WTC11 (cell line): ENCODE data around the gene CABLES1. TPM values are rescaled to one million over a fixed set of nuclear protein-coding genes. Genes with fewer than 3 reads are reported as not detected.
A peak's percentile ranks its signal among the peaks of the same experiment; 100 is the strongest.
"Not testable (repeated sequence)": the region's sequence is repeated elsewhere in the genome, so short reads cannot be mapped to it uniquely, and the experiment has no call there.

ENCODE experiments used
- ATAC-seq: fragments of 200-7000 bp; cut with Tn5 transposase; 2 replicates; pipeline ENCODE4 v1.10.0; 2021; ENCODE audit warnings: mild to moderate bottlenecking, moderate library complexity
- CTCF ChIA-PET: fragments of 300-600 bp; sonication (Branson Sonifier 250); formaldehyde crosslinking; loops from one replicate; lab custom pipeline; 2021; ENCODE audit warnings: antibody characterized with exemption; lab: Charles Lee
- POLR2A ChIA-PET: fragments of 350-600 bp; sonication (Branson Sonifier 250); formaldehyde crosslinking; loops from one replicate; lab custom pipeline; 2021; ENCODE audit warnings: antibody characterized with exemption; lab: Charles Lee
- DNase-seq: peaks from one replicate; pipeline ENCODE4 v3.0.0; 2021; ENCODE audit warnings: low spot score
- H3K27ac Mint-ChIP-seq: 2 replicates; pipeline ENCODE4 v1.8.0; 2021; ENCODE audit warnings: mixed read lengths
- H3K27me3 Mint-ChIP-seq: 2 replicates; pipeline ENCODE4 v1.8.0; 2021; ENCODE audit warnings: low read depth, mild to moderate bottlenecking, moderate library complexity, mixed read lengths
- H3K36me3 Mint-ChIP-seq: 2 replicates; pipeline ENCODE4 v1.8.0; 2021; ENCODE audit warnings: mixed read lengths
- H3K4me1 Mint-ChIP-seq: 2 replicates; pipeline ENCODE4 v1.8.0; 2022; ENCODE audit warnings: mixed read lengths
- H3K4me3 Mint-ChIP-seq: 2 replicates; pipeline ENCODE4 v1.8.0; 2021; ENCODE audit warnings: mild to moderate bottlenecking, moderate library complexity, mixed read lengths
- H3K9me3 Mint-ChIP-seq: 2 replicates; pipeline ENCODE4 v1.8.0; 2021; ENCODE audit warnings: mixed read lengths
- AR ChIP-seq: fragments of 250-450 bp; sonication (Bioruptor Pico); IDR thresholded peaks from 2 replicates; pipeline ENCODE4 v1.9.0; 2021; ENCODE audit warnings: mild to moderate bottlenecking
- ATF1 ChIP-seq: sonication (generic); formaldehyde crosslinking; IDR thresholded peaks from 2 replicates; pipeline ENCODE4 v1.8.1; 2023; ENCODE audit warnings: mild to moderate bottlenecking, moderate library complexity, missing genetic modification reagents
- ELF4 ChIP-seq: sonication (generic); formaldehyde crosslinking; IDR thresholded peaks from 2 replicates; pipeline ENCODE4 v1.8.1; 2022; ENCODE audit warnings: low read depth, mild to moderate bottlenecking, moderate library complexity, missing genetic modification reagents
- ESRRA ChIP-seq: sonication (generic); formaldehyde crosslinking; IDR thresholded peaks from 2 replicates; pipeline ENCODE4 v1.8.1; 2022; ENCODE audit warnings: mild to moderate bottlenecking, missing genetic modification reagents, borderline replicate concordance
- FOXP1 ChIP-seq: sonication (generic); formaldehyde crosslinking; IDR thresholded peaks from 2 replicates; pipeline ENCODE4 v1.8.0; 2022; ENCODE audit warnings: missing genetic modification reagents, mild to moderate bottlenecking, moderate library complexity, borderline replicate concordance
- FOXP4 ChIP-seq: sonication (generic); formaldehyde crosslinking; IDR thresholded peaks from 2 replicates; pipeline ENCODE4 v1.8.0; 2022; ENCODE audit warnings: mild to moderate bottlenecking, missing genetic modification reagents
- IRF1 ChIP-seq: sonication (generic); formaldehyde crosslinking; IDR thresholded peaks from 2 replicates; pipeline ENCODE4 v1.8.0; 2023; ENCODE audit warnings: missing genetic modification reagents
- IRF2 ChIP-seq: sonication (generic); formaldehyde crosslinking; IDR thresholded peaks from 2 replicates; pipeline ENCODE4 v1.8.0; 2022; ENCODE audit warnings: low read depth, missing genetic modification reagents, borderline replicate concordance
- JAZF1 ChIP-seq: fragments of 250-450 bp; sonication (Bioruptor Pico); IDR thresholded peaks from 2 replicates; pipeline ENCODE4 v1.9.0; 2021; ENCODE audit warnings: moderate library complexity, mild to moderate bottlenecking, inconsistent platforms
- JUN ChIP-seq: sonication (generic); formaldehyde crosslinking; IDR thresholded peaks from 2 replicates; pipeline ENCODE4 v1.8.0; 2023; ENCODE audit warnings: mild to moderate bottlenecking, missing genetic modification reagents
- NR2C2 ChIP-seq: sonication (generic); formaldehyde crosslinking; IDR thresholded peaks from 2 replicates; pipeline ENCODE4 v1.8.0; 2022; ENCODE audit warnings: mild to moderate bottlenecking, missing genetic modification reagents
- RELA ChIP-seq: sonication (generic); formaldehyde crosslinking; IDR thresholded peaks from 2 replicates; pipeline ENCODE4 v1.8.1; 2022; ENCODE audit warnings: missing genetic modification reagents, mild to moderate bottlenecking, borderline replicate concordance
- SMAD4 ChIP-seq: sonication (generic); formaldehyde crosslinking; IDR thresholded peaks from 2 replicates; pipeline ENCODE4 v1.8.0; 2022; ENCODE audit warnings: mild to moderate bottlenecking, missing genetic modification reagents
- SP1 ChIP-seq: sonication (generic); formaldehyde crosslinking; conservative IDR thresholded peaks from 2 replicates; pipeline ENCODE4 v1.8.1; 2022; ENCODE audit warnings: missing genetic modification reagents
- TCF7 ChIP-seq: sonication (generic); formaldehyde crosslinking; IDR thresholded peaks from 2 replicates; pipeline ENCODE4 v1.8.0; 2022; ENCODE audit warnings: mild to moderate bottlenecking, low read depth, missing genetic modification reagents, moderate library complexity
- TEAD1 ChIP-seq: sonication (generic); formaldehyde crosslinking; IDR thresholded peaks from 2 replicates; pipeline ENCODE4 v1.8.0; 2022; ENCODE audit warnings: mild to moderate bottlenecking, missing genetic modification reagents
- USF2 ChIP-seq: sonication (generic); formaldehyde crosslinking; IDR thresholded peaks from 2 replicates; pipeline ENCODE4 v1.8.1; 2023; ENCODE audit warnings: mild to moderate bottlenecking, missing genetic modification reagents, moderate library complexity
- ZNF121 ChIP-seq: sonication (generic); formaldehyde crosslinking; IDR thresholded peaks from 2 replicates; pipeline ENCODE4 v1.8.0; 2023; ENCODE audit warnings: missing genetic modification reagents
- ZNF263 ChIP-seq: sonication (generic); formaldehyde crosslinking; IDR thresholded peaks from 2 replicates; pipeline ENCODE4 v1.8.1; 2022; ENCODE audit warnings: low read depth, mild to moderate bottlenecking, moderate library complexity, missing genetic modification reagents
- ZNF317 ChIP-seq: sonication (generic); formaldehyde crosslinking; IDR thresholded peaks from 2 replicates; pipeline ENCODE4 v1.8.1; 2023; ENCODE audit warnings: low read depth, mild to moderate bottlenecking, moderate library complexity, missing genetic modification reagents, borderline replicate concordance
- total RNA-seq: library from RNA; stranded (reverse); gene quantifications from 3 replicates; pipeline ENCODE4 v1.2.3, GENCODE V29; 2021

Gene CABLES1
- total RNA-seq, 1 experiment from 2014 or later: 17.0 TPM

- ChIA-PET CTCF (no interaction called here), POLR2A (interaction anchor here (0.5 to 0.6 kb wide), 2 partner anchors 18 to 503 kb away, joined by 4 read pairs; no protein-coding TSS in a partner anchor)
- no peaks in the 10 kb centered on the region; the same call in 1 of the 2 replicates for H3K27me3 Mint-ChIP-seq
These were observed 47.9 kb upstream of the CABLES1 start for GRCh38 chr18:23087352-23087751.

GRCh38 chr18:23088310-23088709, 47.0 kb upstream of the CABLES1 start:
- Mint-ChIP-seq H3K4me3 (no peak overlapping the region), H3K27me3 (peaks cover 2% of the 10 kb centered on the region; the same call in 1 of the 2 replicates), H3K36me3 (no peaks in the 10 kb centered on the region), H3K9me3 (peaks cover 4% of the 10 kb centered on the region; the same call in 1 of the 2 replicates), H3K27ac (no peak overlapping the region), H3K4me1 (peaks cover 9% of the 10 kb centered on the region)
- DNase-seq (no peak), ATAC-seq (peak; percentile 26; the same call in 1 of the 2 replicates)
- no peak for TF ChIP-seq SMAD4 (CRISPR knock-in tag)
- no peak for TF ChIP-seq IRF2 (CRISPR knock-in tag)
- no peak for TF ChIP-seq ATF1 (CRISPR knock-in tag)
- TF ChIP-seq TEAD1 (CRISPR knock-in tag): no peak
- no peak for TF ChIP-seq ESRRA (CRISPR knock-in tag)
- CTCF ChIA-PET: no interaction called here
- POLR2A ChIA-PET: interaction anchor here (0.5 kb wide), 1 partner anchor 41 kb away, joined by 5 read pairs; no protein-coding TSS in a partner anchor

More at GRCh38 chr18:23087352-23087751, 47.9 kb upstream of the CABLES1 start:
- Mint-ChIP-seq H3K4me1 (peaks cover 9% of the 10 kb centered on the region), H3K27ac (no peak overlapping the region), H3K36me3 (no peaks in the 10 kb centered on the region), H3K9me3 (peaks cover 4% of the 10 kb centered on the region; the same call in 1 of the 2 replicates), H3K4me3 (no peak overlapping the region)
- no peak for TF ChIP-seq NR2C2 (CRISPR knock-in tag)
- no peak for TF ChIP-seq ZNF317 (CRISPR knock-in tag)
- no peak for TF ChIP-seq JAZF1 (CRISPR knock-in tag)
- no peak for TF ChIP-seq ELF4 (CRISPR knock-in tag)
- no peak for TF ChIP-seq IRF1 (CRISPR knock-in tag)
- no peak for TF ChIP-seq ZNF263 (CRISPR knock-in tag)
- no peak for TF ChIP-seq RELA
- no peak for TF ChIP-seq TCF7
- DNase-seq (no peak), ATAC-seq (no peak)

- H3K27ac Mint-ChIP-seq, H3K27me3 Mint-ChIP-seq: not testable (repeated sequence)
- CTCF ChIA-PET: interaction anchor here (1.1 kb wide), 1 partner anchor 12 kb away, joined by 3 read pairs; no protein-coding TSS in a partner anchor
These were observed 44.0 kb upstream of the CABLES1 start for GRCh38 chr18:23091017-23091993.

GRCh38 chr18:23092121-23092520, 43.2 kb upstream of the CABLES1 start:
- Mint-ChIP-seq H3K4me3 (no peak overlapping the region), H3K4me1 (peaks cover 17% of the 10 kb centered on the region), H3K9me3 (no peaks in the 10 kb centered on the region), H3K27ac (no peak overlapping the region), H3K36me3 (no peaks in the 10 kb centered on the region), H3K27me3 (peaks cover 8% of the 10 kb centered on the region; the same call in 1 of the 2 replicates)
- ChIA-PET POLR2A (no interaction called here), CTCF (no interaction called here)
- DNase-seq (no peak), ATAC-seq (no peak)
- TF ChIP-seq SP1 (no peak), IRF1 (CRISPR knock-in tag) (no peak), FOXP1 (no peak), ZNF121 (CRISPR knock-in tag) (no peak), JUN (no peak), USF2 (no peak), AR (CRISPR knock-in tag) (no peak), FOXP4 (CRISPR knock-in tag) (no peak)

More at GRCh38 chr18:23091017-23091993, 44.0 kb upstream of the CABLES1 start:
- peaks cover 17% of the 10 kb centered on the region for H3K4me1 Mint-ChIP-seq
- H3K9me3 Mint-ChIP-seq, H3K4me3 Mint-ChIP-seq, DNase-seq, H3K36me3 Mint-ChIP-seq, ATAC-seq, POLR2A ChIA-PET: not testable (repeated sequence)
